Activated T-cell treated with anti-CD3 and anti-CD28 coated beads for 4 hours (primary cell): ENCODE results near the gene RNF186.
"Not testable (repeated sequence)": the region's sequence is repeated elsewhere in the genome, so short reads cannot be mapped to it uniquely, and the experiment has no call there.

Experiments used
- DNase-seq: peaks from one replicate; pipeline ENCODE4 v3.0.0-alpha.2; 2020

The RNF186 gene

GRCh38 chr1:19814681-19815503 is at the start of gene RNF186:
TSS of gene RNF186 (minus strand) at chr1:19815283. CDS start at chr1:19815101, 182 bp downstream.
- DNase-seq: no peak

- DNase-seq: no peak
Observed at GRCh38 chr1:19864570-19865160, 49.6 kb upstream of the RNF186 start.

GRCh38 chr1:19862944-19863343 is 47.9 kb upstream of the RNF186 start:
- no peak for DNase-seq

GRCh38 chr1:19861842-19862530 is 46.9 kb upstream of the RNF186 start:
- no peak for DNase-seq

- DNase-seq: no peak
Observed at GRCh38 chr1:19861034-19861433, 46.0 kb upstream of the RNF186 start.

- DNase-seq: no peak
Observed at GRCh38 chr1:19860418-19860817, 45.3 kb upstream of the RNF186 start.

GRCh38 chr1:19859876-19860275 is 44.8 kb upstream of the RNF186 start:
- no peak for DNase-seq

GRCh38 chr1:19858893-19859292 is 43.8 kb upstream of the RNF186 start:
- no peak for DNase-seq

- DNase-seq: no peak
Observed at GRCh38 chr1:19854866-19855265, 39.8 kb upstream of the RNF186 start.

GRCh38 chr1:19852036-19852435 is 37.0 kb upstream of the RNF186 start:
- DNase-seq: no peak

- no peak for DNase-seq
Observed at GRCh38 chr1:19850214-19850613, 35.1 kb upstream of the RNF186 start.

GRCh38 chr1:19849307-19849706 is 34.2 kb upstream of the RNF186 start:
- not testable (repeated sequence) for DNase-seq

GRCh38 chr1:19847334-19847733 is 32.3 kb upstream of the RNF186 start:
- DNase-seq: not testable (repeated sequence)

GRCh38 chr1:19846338-19846737 is 31.3 kb upstream of the RNF186 start:
- no peak for DNase-seq

- no peak for DNase-seq
Observed at GRCh38 chr1:19845555-19845954, 30.5 kb upstream of the RNF186 start.

GRCh38 chr1:19844731-19845495 is 29.8 kb upstream of the RNF186 start:
- DNase-seq: no peak

GRCh38 chr1:19840228-19840627 is 25.1 kb upstream of the RNF186 start:
- DNase-seq: no peak

- no peak for DNase-seq
Observed at GRCh38 chr1:19837866-19838265, 22.8 kb upstream of the RNF186 start.

- no peak for DNase-seq
Observed at GRCh38 chr1:19835578-19835977, 20.5 kb upstream of the RNF186 start.

- no peak for DNase-seq
Observed at GRCh38 chr1:19831441-19831840, 16.4 kb upstream of the RNF186 start.

- DNase-seq: no peak
Observed at GRCh38 chr1:19828546-19828945, 13.5 kb upstream of the RNF186 start.

GRCh38 chr1:19825298-19825697 is 10.2 kb upstream of the RNF186 start:
- no peak for DNase-seq

- no peak for DNase-seq
Observed at GRCh38 chr1:19824541-19824940, 9.5 kb upstream of the RNF186 start.
